Neural cell (in vitro differentiated cells): ENCODE results near the gene CXCL1. TPM values are rescaled to one million over a fixed set of nuclear protein-coding genes. Genes with fewer than 3 reads are reported as not detected.

Experiments
- H2AFZ ChIP-seq: fragments of 200-600, 300-800 bp; sonication (generic), shearing (Covaris generic); 2 replicates; pipeline ENCODE4 v1.6.0; 2014; ENCODE audit warnings: low read depth, mild to moderate bottlenecking, antibody characterized with exemption, low read length, moderate library complexity
- H3F3A ChIP-seq: fragments of 200-600 bp; shearing (Covaris generic); 2 replicates; pipeline ENCODE4 v1.6.1; 2016; ENCODE audit warnings: mild to moderate bottlenecking, moderate library complexity, mixed read lengths, antibody characterized with exemption, low read length; ENCODE audit not compliant: insufficient read depth, poor library complexity, severe bottlenecking
- H3K27ac ChIP-seq: fragments of 200-600, 300-800 bp; sonication (generic), shearing (Covaris generic); 2 replicates; pipeline ENCODE4 v1.5.1; 2014; ENCODE audit warnings: mild to moderate bottlenecking, low read length, moderate library complexity
- H3K27me3 ChIP-seq: fragments of 300-800, 200-600 bp; sonication (generic), shearing (Covaris generic); 2 replicates; pipeline ENCODE4 v1.6.0; 2014; ENCODE audit warnings: mild to moderate bottlenecking, low read depth, low read length, moderate library complexity; ENCODE audit not compliant: insufficient read depth
- H3K36me3 ChIP-seq: fragments of 300-800, 200-600 bp; sonication (generic), shearing (Covaris generic); 2 replicates; pipeline ENCODE4 v1.5.1; 2014; ENCODE audit warnings: mild to moderate bottlenecking, antibody characterized with exemption, low read length, moderate library complexity; ENCODE audit not compliant: insufficient read depth
- H3K4me2 ChIP-seq: fragments of 300-800, 200-600 bp; sonication (generic), shearing (Covaris generic); 2 replicates; pipeline ENCODE4 v1.6.0; 2014; ENCODE audit warnings: mild to moderate bottlenecking, low read length
- H3K4me3 ChIP-seq: fragments of 300-800, 200-600 bp; sonication (generic), shearing (Covaris generic); 2 replicates; pipeline ENCODE4 v1.5.1; 2014; ENCODE audit warnings: mild to moderate bottlenecking, low read length, moderate library complexity
- H3K79me2 ChIP-seq: fragments of 200-600 bp; shearing (Covaris generic); replicated peaks from 2 replicates; pipeline ENCODE4 v1.6.0; 2014; ENCODE audit warnings: mild to moderate bottlenecking, low read length, moderate library complexity; ENCODE audit not compliant: insufficient read depth
- H3K9ac ChIP-seq: fragments of 300-800, 200-600 bp; sonication (generic), shearing (Covaris generic); 2 replicates; pipeline ENCODE4 v1.6.1; 2016; ENCODE audit warnings: mild to moderate bottlenecking, low read length, mixed read lengths
- H3K9me2 ChIP-seq: fragments of 200-600 bp; shearing (Covaris generic); 2 replicates; pipeline ENCODE4 v1.6.1; 2016; ENCODE audit warnings: mild to moderate bottlenecking, low read length, mixed read lengths; ENCODE audit not compliant: insufficient read depth
- H3K9me3 ChIP-seq: fragments of 200-600, 300-800 bp; sonication (generic), shearing (Covaris generic); 2 replicates; pipeline ENCODE4 v1.6.1; 2016; ENCODE audit warnings: mild to moderate bottlenecking, mixed run types, low read length, moderate library complexity, mixed read lengths
- H4K20me1 ChIP-seq: fragments of 200-600 bp; shearing (Covaris generic); 2 replicates; pipeline ENCODE4 v1.6.1; 2016; ENCODE audit warnings: mild to moderate bottlenecking, mixed run types; ENCODE audit not compliant: insufficient read depth
- EP300 ChIP-seq: fragments of 450-650 bp; conservative IDR thresholded peaks from 2 replicates; pipeline ENCODE4 v1.6.1; 2014; ENCODE audit warnings: antibody characterized with exemption, mild to moderate bottlenecking, moderate library complexity; ENCODE audit not compliant: poor library complexity, severe bottlenecking
- EZH2 ChIP-seq: fragments of 200-600, 300-800 bp; shearing (Covaris generic), sonication (generic); IDR thresholded peaks from 2 replicates; pipeline ENCODE4 v1.6.1; 2014; ENCODE audit warnings: antibody characterized with exemption, low read length, borderline replicate concordance, mild to moderate bottlenecking; ENCODE audit not compliant: insufficient read depth, poor library complexity, severe bottlenecking
- MXI1 ChIP-seq: fragments of 450-650 bp; conservative IDR thresholded peaks from 2 replicates; pipeline ENCODE4 v1.6.1; 2014; ENCODE audit warnings: antibody characterized with exemption, mild to moderate bottlenecking; ENCODE audit not compliant: poor library complexity, severe bottlenecking
- POLR2AphosphoS5 ChIP-seq: IDR thresholded peaks from 2 replicates; pipeline ENCODE4 v1.6.1; 2012
- RAD21 ChIP-seq: fragments of 450-650 bp; conservative IDR thresholded peaks from 2 replicates; pipeline ENCODE4 v1.6.1; 2014; ENCODE audit warnings: antibody characterized with exemption, mild to moderate bottlenecking, moderate library complexity
- SMC3 ChIP-seq: fragments of 450-650 bp; conservative IDR thresholded peaks from 2 replicates; pipeline ENCODE4 v1.6.1; 2014; ENCODE audit warnings: antibody characterized with exemption, mild to moderate bottlenecking, moderate library complexity; ENCODE audit not compliant: poor library complexity
- TAF1 ChIP-seq: IDR thresholded peaks from 2 replicates; pipeline ENCODE4 v1.6.1; 2012; ENCODE audit warnings: low read depth
- polyA plus RNA-seq: library from polyadenylated mRNA; depleted of rRNA; stranded (reverse); fragments of >200 nt; gene quantifications from 2 replicates; pipeline ENCODE4 v1.2.3, GENCODE V29; 2014
- TF ChIP-seq, protein P1 (sequence below): IDR thresholded peaks from 2 replicates; pipeline ENCODE4 v1.6.1; 2012; ENCODE audit warnings: borderline replicate concordance
- TF ChIP-seq, protein P2 (sequence below): fragments of 450-650 bp; IDR thresholded peaks from 2 replicates; pipeline ENCODE4 v1.5.1; 2014; ENCODE audit warnings: antibody characterized with exemption, mild to moderate bottlenecking, moderate library complexity; ENCODE audit not compliant: poor library complexity, severe bottlenecking

Gene CXCL1
- polyA plus RNA-seq, 1 donor from 2014 or later: not detected

DNA sequence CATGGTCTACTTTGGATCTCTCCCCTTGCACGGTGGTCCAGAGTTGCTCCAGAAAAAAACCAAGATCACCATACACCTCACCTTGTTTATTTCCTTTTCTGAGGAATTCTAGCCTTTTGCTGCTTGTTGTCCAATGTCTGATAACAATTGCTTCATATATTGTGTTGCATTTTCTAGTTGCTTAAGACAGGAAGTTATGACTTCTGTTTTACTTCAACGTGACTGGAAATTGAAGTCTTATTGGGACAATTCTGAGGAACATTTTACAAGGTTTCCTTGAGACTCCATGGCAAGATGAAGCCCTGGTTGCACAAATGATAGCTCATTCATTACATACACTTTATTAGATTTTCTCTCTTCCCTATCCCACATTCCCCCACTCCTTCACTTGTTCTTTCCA lies 5.2 kb downstream of the CXCL1 start:
- no peak overlapping the region for H3K4me3 ChIP-seq
- no peak overlapping the region for H3K4me2 ChIP-seq
- peaks cover 11% of the 10 kb centered on the region for H3K27me3 ChIP-seq
- no peaks in the 10 kb centered on the region for H3K9me2 ChIP-seq
- H3F3A ChIP-seq: no peaks in the 10 kb centered on the region
- H3K79me2 ChIP-seq: no peaks in the 10 kb centered on the region
- TF ChIP-seq TAF1 (no peak), EP300 (no peak), RAD21 (no peak), MXI1 (no peak), SMC3 (no peak), EZH2 (no peak), POLR2AphosphoS5 (no peak)
- TF ChIP-seq, protein P1, sequence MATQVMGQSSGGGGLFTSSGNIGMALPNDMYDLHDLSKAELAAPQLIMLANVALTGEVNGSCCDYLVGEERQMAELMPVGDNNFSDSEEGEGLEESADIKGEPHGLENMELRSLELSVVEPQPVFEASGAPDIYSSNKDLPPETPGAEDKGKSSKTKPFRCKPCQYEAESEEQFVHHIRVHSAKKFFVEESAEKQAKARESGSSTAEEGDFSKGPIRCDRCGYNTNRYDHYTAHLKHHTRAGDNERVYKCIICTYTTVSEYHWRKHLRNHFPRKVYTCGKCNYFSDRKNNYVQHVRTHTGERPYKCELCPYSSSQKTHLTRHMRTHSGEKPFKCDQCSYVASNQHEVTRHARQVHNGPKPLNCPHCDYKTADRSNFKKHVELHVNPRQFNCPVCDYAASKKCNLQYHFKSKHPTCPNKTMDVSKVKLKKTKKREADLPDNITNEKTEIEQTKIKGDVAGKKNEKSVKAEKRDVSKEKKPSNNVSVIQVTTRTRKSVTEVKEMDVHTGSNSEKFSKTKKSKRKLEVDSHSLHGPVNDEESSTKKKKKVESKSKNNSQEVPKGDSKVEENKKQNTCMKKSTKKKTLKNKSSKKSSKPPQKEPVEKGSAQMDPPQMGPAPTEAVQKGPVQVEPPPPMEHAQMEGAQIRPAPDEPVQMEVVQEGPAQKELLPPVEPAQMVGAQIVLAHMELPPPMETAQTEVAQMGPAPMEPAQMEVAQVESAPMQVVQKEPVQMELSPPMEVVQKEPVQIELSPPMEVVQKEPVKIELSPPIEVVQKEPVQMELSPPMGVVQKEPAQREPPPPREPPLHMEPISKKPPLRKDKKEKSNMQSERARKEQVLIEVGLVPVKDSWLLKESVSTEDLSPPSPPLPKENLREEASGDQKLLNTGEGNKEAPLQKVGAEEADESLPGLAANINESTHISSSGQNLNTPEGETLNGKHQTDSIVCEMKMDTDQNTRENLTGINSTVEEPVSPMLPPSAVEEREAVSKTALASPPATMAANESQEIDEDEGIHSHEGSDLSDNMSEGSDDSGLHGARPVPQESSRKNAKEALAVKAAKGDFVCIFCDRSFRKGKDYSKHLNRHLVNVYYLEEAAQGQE: no peak
- TF ChIP-seq, protein P2, sequence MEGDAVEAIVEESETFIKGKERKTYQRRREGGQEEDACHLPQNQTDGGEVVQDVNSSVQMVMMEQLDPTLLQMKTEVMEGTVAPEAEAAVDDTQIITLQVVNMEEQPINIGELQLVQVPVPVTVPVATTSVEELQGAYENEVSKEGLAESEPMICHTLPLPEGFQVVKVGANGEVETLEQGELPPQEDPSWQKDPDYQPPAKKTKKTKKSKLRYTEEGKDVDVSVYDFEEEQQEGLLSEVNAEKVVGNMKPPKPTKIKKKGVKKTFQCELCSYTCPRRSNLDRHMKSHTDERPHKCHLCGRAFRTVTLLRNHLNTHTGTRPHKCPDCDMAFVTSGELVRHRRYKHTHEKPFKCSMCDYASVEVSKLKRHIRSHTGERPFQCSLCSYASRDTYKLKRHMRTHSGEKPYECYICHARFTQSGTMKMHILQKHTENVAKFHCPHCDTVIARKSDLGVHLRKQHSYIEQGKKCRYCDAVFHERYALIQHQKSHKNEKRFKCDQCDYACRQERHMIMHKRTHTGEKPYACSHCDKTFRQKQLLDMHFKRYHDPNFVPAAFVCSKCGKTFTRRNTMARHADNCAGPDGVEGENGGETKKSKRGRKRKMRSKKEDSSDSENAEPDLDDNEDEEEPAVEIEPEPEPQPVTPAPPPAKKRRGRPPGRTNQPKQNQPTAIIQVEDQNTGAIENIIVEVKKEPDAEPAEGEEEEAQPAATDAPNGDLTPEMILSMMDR: no peak
- no peak overlapping the region for H2AFZ ChIP-seq
- no peaks in the 10 kb centered on the region for H3K36me3 ChIP-seq
- H3K27ac ChIP-seq: no peak overlapping the region
- H3K9me3 ChIP-seq: no peaks in the 10 kb centered on the region
- H3K9ac ChIP-seq: no peak overlapping the region
- no peaks in the 10 kb centered on the region for H4K20me1 ChIP-seq

DNA sequence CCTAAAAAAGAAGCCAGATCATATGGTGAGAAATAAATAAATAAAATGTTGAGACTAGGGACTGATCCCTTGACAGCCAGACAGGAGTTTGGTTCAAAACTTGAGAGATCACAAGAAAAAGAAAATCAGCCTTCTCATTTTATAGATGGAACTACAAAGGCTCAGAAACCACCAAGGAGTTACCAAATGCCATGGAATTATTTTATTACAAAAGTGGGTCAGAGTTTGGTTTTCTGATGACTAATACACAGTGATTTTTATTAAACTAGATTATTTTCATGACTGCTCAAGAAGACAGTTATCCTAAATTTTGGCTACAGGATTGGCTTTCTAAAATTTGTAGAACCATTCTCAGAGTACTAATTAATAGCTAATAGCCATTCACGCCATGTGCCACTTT lies 6.2 kb downstream of the CXCL1 start:
- no peaks in the 10 kb centered on the region for H3F3A ChIP-seq
- no peaks in the 10 kb centered on the region for H3K9me2 ChIP-seq
- no peak overlapping the region for H3K9ac ChIP-seq
- H2AFZ ChIP-seq: no peak overlapping the region
- peaks cover under 1% of the 10 kb centered on the region for H3K27me3 ChIP-seq
- TF ChIP-seq EP300: no peak
- TF ChIP-seq, protein P1: no peak
- no peaks in the 10 kb centered on the region for H4K20me1 ChIP-seq
- no peak overlapping the region for H3K4me2 ChIP-seq
- H3K79me2 ChIP-seq: no peaks in the 10 kb centered on the region
- H3K9me3 ChIP-seq: no peaks in the 10 kb centered on the region
- no peaks in the 10 kb centered on the region for H3K36me3 ChIP-seq
- H3K27ac ChIP-seq: no peak overlapping the region
- H3K4me3 ChIP-seq: no peak overlapping the region
